Type B pancreatic cell (in vitro differentiated cells): ENCODE measurements around the gene AGMO. TPM values are rescaled to one million over a fixed set of nuclear protein-coding genes. Genes with fewer than 3 reads are reported as not detected.

Experiments used
- DNase-seq: peaks from one replicate; pipeline ENCODE4 v3.0.0; 2021; ENCODE audit warnings: mixed read lengths; ENCODE audit not compliant: unreplicated experiment; ENCODE audit errors: extremely low spot score
- H3K27ac Mint-ChIP-seq: 2 replicates; pipeline ENCODE4 v1.8.0; 2021; ENCODE audit warnings: mild to moderate bottlenecking, mixed read lengths
- H3K27me3 Mint-ChIP-seq: 2 replicates; pipeline ENCODE4 v1.8.0; 2021; ENCODE audit warnings: mixed read lengths
- H3K36me3 Mint-ChIP-seq: 2 replicates; pipeline ENCODE4 v1.8.0; 2021; ENCODE audit warnings: mixed read lengths
- H3K4me1 Mint-ChIP-seq: one replicate; pipeline ENCODE4 v1.8.0; 2021; ENCODE audit warnings: mixed read lengths; ENCODE audit not compliant: unreplicated experiment
- H3K4me3 Mint-ChIP-seq: 2 replicates; pipeline ENCODE4 v1.8.0; 2021; ENCODE audit warnings: mild to moderate bottlenecking, mixed read lengths
- H3K9me3 Mint-ChIP-seq: 2 replicates; pipeline ENCODE4 v1.8.0; 2021; ENCODE audit warnings: mixed read lengths
- total RNA-seq: library from RNA; stranded (reverse); gene quantifications from 2 replicates; pipeline ENCODE4 v1.2.1, GENCODE V29; 2021; ENCODE audit warnings: low replicate concordance
- TF ChIP-seq, protein P1 (sequence below): fragments of 200-600 bp; sonication (generic); conservative IDR thresholded peaks from 2 replicates; pipeline ENCODE4 v1.5.0; 2021; ENCODE audit warnings: antibody characterized with exemption, mild to moderate bottlenecking

The AGMO gene
- total RNA-seq, 1 donor from 2014 or later = 0.41 TPM

GRCh38 chr7:15566476-15566875 lies 4.7 kb upstream of the AGMO start:
- no peaks in the 10 kb centered on the region for H3K36me3 Mint-ChIP-seq
- no peak for DNase-seq
- peaks cover 6% of the 10 kb centered on the region for H3K4me1 Mint-ChIP-seq
- H3K27ac Mint-ChIP-seq = no peak overlapping the region
- no peak overlapping the region for H3K4me3 Mint-ChIP-seq
- TF ChIP-seq, protein P1, sequence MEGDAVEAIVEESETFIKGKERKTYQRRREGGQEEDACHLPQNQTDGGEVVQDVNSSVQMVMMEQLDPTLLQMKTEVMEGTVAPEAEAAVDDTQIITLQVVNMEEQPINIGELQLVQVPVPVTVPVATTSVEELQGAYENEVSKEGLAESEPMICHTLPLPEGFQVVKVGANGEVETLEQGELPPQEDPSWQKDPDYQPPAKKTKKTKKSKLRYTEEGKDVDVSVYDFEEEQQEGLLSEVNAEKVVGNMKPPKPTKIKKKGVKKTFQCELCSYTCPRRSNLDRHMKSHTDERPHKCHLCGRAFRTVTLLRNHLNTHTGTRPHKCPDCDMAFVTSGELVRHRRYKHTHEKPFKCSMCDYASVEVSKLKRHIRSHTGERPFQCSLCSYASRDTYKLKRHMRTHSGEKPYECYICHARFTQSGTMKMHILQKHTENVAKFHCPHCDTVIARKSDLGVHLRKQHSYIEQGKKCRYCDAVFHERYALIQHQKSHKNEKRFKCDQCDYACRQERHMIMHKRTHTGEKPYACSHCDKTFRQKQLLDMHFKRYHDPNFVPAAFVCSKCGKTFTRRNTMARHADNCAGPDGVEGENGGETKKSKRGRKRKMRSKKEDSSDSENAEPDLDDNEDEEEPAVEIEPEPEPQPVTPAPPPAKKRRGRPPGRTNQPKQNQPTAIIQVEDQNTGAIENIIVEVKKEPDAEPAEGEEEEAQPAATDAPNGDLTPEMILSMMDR = no peak
- no peaks in the 10 kb centered on the region for H3K9me3 Mint-ChIP-seq
- H3K27me3 Mint-ChIP-seq = no peaks in the 10 kb centered on the region

- no peak overlapping the region for H3K4me3 Mint-ChIP-seq
- H3K36me3 Mint-ChIP-seq = no peaks in the 10 kb centered on the region
- TF ChIP-seq, protein P1 = no peak
- no peaks in the 10 kb centered on the region for H3K9me3 Mint-ChIP-seq
- H3K27me3 Mint-ChIP-seq = no peaks in the 10 kb centered on the region
- H3K27ac Mint-ChIP-seq = no peak overlapping the region
- DNase-seq = no peak
- peaks cover 14% of the 10 kb centered on the region for H3K4me1 Mint-ChIP-seq
These were observed 847 bp downstream of the AGMO start for GRCh38 chr7:15560968-15561367.

DNA sequence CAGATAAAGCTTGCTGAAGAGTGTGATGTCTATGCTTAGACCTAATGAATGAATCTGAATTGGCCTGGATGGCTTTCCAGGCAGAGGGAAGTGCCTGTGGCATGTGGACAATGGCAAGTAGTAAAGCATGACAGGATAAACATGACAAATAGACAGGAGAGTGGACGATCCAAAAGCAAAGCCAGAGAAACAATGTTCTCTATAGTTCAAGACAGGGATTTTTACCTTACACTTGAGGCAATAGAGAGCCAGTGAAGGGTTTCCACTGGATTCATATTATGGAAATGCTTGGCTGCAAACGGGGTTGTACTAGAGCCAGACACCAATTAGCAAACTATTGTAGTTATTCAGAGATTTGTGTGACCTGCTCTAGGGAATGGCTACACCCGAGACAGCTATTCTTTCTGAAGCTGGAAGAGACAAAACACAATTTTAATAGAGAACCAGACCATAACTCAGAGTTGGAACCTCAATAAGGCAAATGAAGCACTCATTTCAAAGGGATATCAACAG lies 2.3 kb downstream of the AGMO start:
- Mint-ChIP-seq H3K36me3 (no peaks in the 10 kb centered on the region), H3K27me3 (no peaks in the 10 kb centered on the region), H3K4me1 (peaks cover 14% of the 10 kb centered on the region), H3K27ac (no peak overlapping the region), H3K9me3 (no peaks in the 10 kb centered on the region), H3K4me3 (no peak overlapping the region)
- DNase-seq = no peak
- TF ChIP-seq, protein P1 = no peak

- TF ChIP-seq, protein P1 = no peak
- Mint-ChIP-seq H3K27ac (no peak overlapping the region), H3K36me3 (no peaks in the 10 kb centered on the region), H3K27me3 (no peaks in the 10 kb centered on the region), H3K4me1 (peaks cover 14% of the 10 kb centered on the region), H3K9me3 (no peaks in the 10 kb centered on the region), H3K4me3 (no peak overlapping the region)
- DNase-seq = no peak
These were observed 3.1 kb downstream of the AGMO start for GRCh38 chr7:15558756-15559155.

GRCh38 chr7:15557686-15558085 lies 4.1 kb downstream of the AGMO start:
- Mint-ChIP-seq H3K27ac (no peak overlapping the region), H3K27me3 (no peaks in the 10 kb centered on the region), H3K4me3 (no peak overlapping the region), H3K4me1 (peaks cover 14% of the 10 kb centered on the region), H3K9me3 (no peaks in the 10 kb centered on the region), H3K36me3 (no peaks in the 10 kb centered on the region)
- TF ChIP-seq, protein P1 = no peak
- no peak for DNase-seq

DNA sequence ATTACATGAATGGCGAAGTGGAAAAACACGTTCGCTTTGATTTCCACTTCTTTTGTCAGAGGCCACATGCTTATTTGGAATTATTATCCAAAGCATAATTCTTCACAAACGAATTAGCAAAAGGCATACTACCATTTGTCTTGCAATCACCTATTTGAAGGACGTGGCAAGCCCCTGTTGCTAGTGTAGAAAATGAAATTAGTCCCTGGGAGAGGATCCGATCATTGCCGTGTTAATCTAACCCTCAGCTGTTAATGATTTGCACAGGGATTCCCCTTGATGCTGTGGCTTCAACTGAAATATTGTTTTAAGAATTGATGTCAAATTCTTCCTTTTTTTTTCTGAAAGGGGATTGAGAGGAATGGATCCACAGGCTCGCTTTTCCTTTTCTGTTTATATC lies 4.6 kb downstream of the AGMO start:
- Mint-ChIP-seq H3K4me1 (peaks cover 14% of the 10 kb centered on the region), H3K9me3 (no peaks in the 10 kb centered on the region), H3K27me3 (no peaks in the 10 kb centered on the region), H3K27ac (no peak overlapping the region), H3K4me3 (no peak overlapping the region), H3K36me3 (no peaks in the 10 kb centered on the region)
- TF ChIP-seq, protein P1 = no peak
- DNase-seq = no peak
